Endodermal cell (in vitro differentiated cells): ENCODE data around the gene CDH4. TPM values are rescaled to one million over a fixed set of nuclear protein-coding genes. Genes with fewer than 3 reads are reported as not detected.

Source experiments
- DNase-seq: peaks from one replicate; pipeline ENCODE4 v3.0.0-alpha.2; 2017
- H3K27ac ChIP-seq: 2 replicates; pipeline ENCODE4 v1.5.1; 2013; ENCODE audit warnings: mild to moderate bottlenecking, low read depth, low read length, moderate library complexity
- H3K27me3 ChIP-seq: 2 replicates; pipeline ENCODE4 v1.6.1; 2013; ENCODE audit warnings: mild to moderate bottlenecking, low read length, moderate library complexity; ENCODE audit not compliant: insufficient read depth, control insufficient read depth, poor library complexity, severe bottlenecking
- H3K36me3 ChIP-seq: 2 replicates; pipeline ENCODE4 v1.7.0; 2013; ENCODE audit warnings: mild to moderate bottlenecking, low read length, moderate library complexity; ENCODE audit not compliant: control insufficient read depth, insufficient read depth
- H3K4me1 ChIP-seq: one replicate; pipeline ENCODE4 v1.7.0; 2013; ENCODE audit warnings: low read length; ENCODE audit not compliant: control insufficient read depth, insufficient read depth
- H3K4me3 ChIP-seq: 2 replicates; pipeline ENCODE4 v1.5.1; 2013; ENCODE audit warnings: mild to moderate bottlenecking, low read length, moderate library complexity
- H3K9ac ChIP-seq: 2 replicates; pipeline ENCODE4 v1.6.1; 2013; ENCODE audit warnings: mild to moderate bottlenecking, low read length, moderate library complexity; ENCODE audit not compliant: poor library complexity, severe bottlenecking; ENCODE audit errors: extremely low read depth
- H3K9me3 ChIP-seq: 2 replicates; pipeline ENCODE4 v1.6.1; 2013; ENCODE audit warnings: mild to moderate bottlenecking, low read length, moderate library complexity; ENCODE audit not compliant: control insufficient read depth
- H3K27ac Mint-ChIP-seq: 2 replicates; pipeline ENCODE4 v1.8.0; 2020; ENCODE audit warnings: mixed read lengths
- H3K27me3 Mint-ChIP-seq: 2 replicates; pipeline ENCODE4 v1.8.0; 2021; ENCODE audit warnings: mild to moderate bottlenecking, mixed read lengths; ENCODE audit not compliant: insufficient read depth
- H3K36me3 Mint-ChIP-seq: 2 replicates; pipeline ENCODE4 v1.8.0; 2020; ENCODE audit warnings: low read depth, mixed read lengths
- H3K4me1 Mint-ChIP-seq: 2 replicates; pipeline ENCODE4 v1.8.0; 2020; ENCODE audit warnings: mixed read lengths
- H3K4me3 Mint-ChIP-seq: 2 replicates; pipeline ENCODE4 v1.8.0; 2020; ENCODE audit warnings: mild to moderate bottlenecking, moderate library complexity, mixed read lengths
- H3K9me3 Mint-ChIP-seq: 2 replicates; pipeline ENCODE4 v1.8.0; 2020; ENCODE audit warnings: mild to moderate bottlenecking, mixed read lengths
- CTCF ChIP-seq: fragments of 200-600 bp; sonication (generic); conservative IDR thresholded peaks from 2 replicates; pipeline ENCODE4 v1.5.0; 2021; ENCODE audit warnings: antibody characterized with exemption, mild to moderate bottlenecking
- WGBS, 2 experiments: methylation state at CpG; one replicate each; pipeline versions ENCODE4 v1.1.5 to v1.1.7; 2013; ENCODE audit warnings: missing lambda C conversion rate in 2 of 2, mixed read lengths in 1 of 2; ENCODE audit not compliant: insufficient coverage in 1 of 2, insufficient read length in 1 of 2; 5-methylcytosine and 5-hydroxymethylcytosine counted together
- total RNA-seq, 2 donors: library from RNA; stranded (reverse); fragmentation: NEBNext Ultra II Directional in 1 of 2; extraction: Animal tissue kit (Norgen Biotek cat#: 25700) in 1 of 2; gene quantifications; 2 replicates in 1 of 2; 3 replicates in 1 of 2; pipeline ENCODE4 v1.2.1, GENCODE V29; 2021

Gene CDH4
- total RNA-seq, 2 donors from 2014 or later: 1.8 to 5.8 TPM

- no peak overlapping the region for H3K9ac ChIP-seq
- 92 to 95% methylated on average over 11 to 13 of the region's 14 CpGs for WGBS, 2 experiments
- no peak for DNase-seq
- H3K9me3 ChIP-seq: no peaks in the 10 kb centered on the region
- H3K4me1 ChIP-seq: no peaks in the 10 kb centered on the region
- no peak overlapping the region for H3K4me3 ChIP-seq
- H3K27ac Mint-ChIP-seq: no peak overlapping the region
- peaks cover 2% of the 10 kb centered on the region for H3K27me3 Mint-ChIP-seq
- no peaks in the 10 kb centered on the region for H3K27me3 ChIP-seq
- no peaks in the 10 kb centered on the region for H3K36me3 ChIP-seq
- H3K4me3 Mint-ChIP-seq: no peak overlapping the region
- TF ChIP-seq CTCF: no peak
- H3K27ac ChIP-seq: no peak overlapping the region
- H3K36me3 Mint-ChIP-seq: no peaks in the 10 kb centered on the region
- no peaks in the 10 kb centered on the region for H3K9me3 Mint-ChIP-seq
- H3K4me1 Mint-ChIP-seq: no peaks in the 10 kb centered on the region
Observed at GRCh38 chr20:61883857-61884393, 631.9 kb downstream of the CDH4 start.

GRCh38 chr20:61884571-61885389 lies 632.7 kb downstream of the CDH4 start:
- Mint-ChIP-seq H3K27ac (no peak overlapping the region), H3K4me1 (no peaks in the 10 kb centered on the region), H3K9me3 (peaks cover 3% of the 10 kb centered on the region), H3K27me3 (peaks cover 3% of the 10 kb centered on the region), H3K4me3 (no peak overlapping the region), H3K36me3 (no peaks in the 10 kb centered on the region)
- no peak overlapping the region for H3K4me3 ChIP-seq
- TF ChIP-seq CTCF: no peak
- no peak overlapping the region for H3K9ac ChIP-seq
- no peaks in the 10 kb centered on the region for H3K36me3 ChIP-seq
- 84 to 91% methylated on average over 19 to 25 of the region's 25 CpGs for WGBS, 2 experiments
- H3K9me3 ChIP-seq: no peaks in the 10 kb centered on the region
- no peak for DNase-seq
- no peak overlapping the region for H3K27ac ChIP-seq
- H3K27me3 ChIP-seq: no peaks in the 10 kb centered on the region
- no peaks in the 10 kb centered on the region for H3K4me1 ChIP-seq

DNA sequence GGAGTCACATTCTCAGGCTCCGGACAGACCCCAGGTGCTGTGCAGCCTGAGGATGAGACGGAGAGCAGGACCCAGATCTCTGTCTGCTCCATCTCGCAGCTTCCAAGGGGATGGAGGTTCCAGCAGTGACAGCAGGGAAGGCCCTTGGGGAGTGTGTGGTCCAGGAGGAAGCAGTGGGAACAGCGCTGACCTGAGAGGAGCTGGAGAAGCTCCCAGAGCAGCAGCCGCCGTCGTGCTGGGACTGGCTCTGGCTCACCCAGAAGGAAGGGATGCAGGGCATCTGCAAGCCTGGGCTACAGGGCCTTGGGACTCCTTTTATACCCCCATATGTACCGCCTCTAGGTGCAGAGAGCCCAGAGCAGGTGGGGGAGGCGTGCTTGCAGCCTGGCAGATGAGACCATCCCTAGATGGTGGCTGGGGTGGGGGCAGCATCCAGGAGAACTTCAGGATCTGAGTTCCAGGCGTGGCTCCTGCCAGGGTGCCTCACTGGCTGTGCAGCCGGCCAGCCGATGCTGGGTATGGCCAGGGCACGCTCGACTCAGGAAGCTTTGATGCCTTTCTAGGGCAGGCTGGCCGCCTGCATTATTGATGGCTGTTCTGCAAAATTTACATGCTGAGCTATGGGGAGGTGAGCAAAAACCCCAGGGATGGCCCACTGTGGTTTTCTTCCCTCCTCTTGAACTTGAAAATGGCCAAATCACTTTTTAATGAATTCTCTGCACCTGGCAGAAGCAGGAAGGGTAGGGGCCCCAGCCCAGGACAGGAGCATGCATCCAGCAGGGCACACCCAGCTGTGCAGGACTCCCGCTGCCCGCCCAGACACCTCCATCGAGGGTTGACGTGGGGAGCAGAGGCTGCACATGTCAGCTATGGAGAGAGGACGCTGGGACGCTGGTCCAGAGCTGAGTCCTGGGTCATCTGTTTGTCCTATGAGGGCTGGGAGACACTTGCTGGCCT lies 634.0 kb downstream of the CDH4 start:
- no peaks in the 10 kb centered on the region for H3K4me1 ChIP-seq
- Mint-ChIP-seq H3K27ac (no peak overlapping the region), H3K27me3 (peaks cover 6% of the 10 kb centered on the region), H3K36me3 (no peaks in the 10 kb centered on the region), H3K4me3 (no peak overlapping the region), H3K4me1 (no peaks in the 10 kb centered on the region), H3K9me3 (peaks cover 3% of the 10 kb centered on the region)
- no peak overlapping the region for H3K9ac ChIP-seq
- H3K27me3 ChIP-seq: no peaks in the 10 kb centered on the region
- no peaks in the 10 kb centered on the region for H3K9me3 ChIP-seq
- TF ChIP-seq CTCF: no peak
- DNase-seq: no peak
- H3K4me3 ChIP-seq: no peak overlapping the region
- WGBS, 2 experiments: 89 to 95% methylated on average over 15 to 21 of the region's 21 CpGs
- H3K36me3 ChIP-seq: no peaks in the 10 kb centered on the region
- H3K27ac ChIP-seq: no peak overlapping the region
